Heart right ventricle (tissue), 16 donors: Measurements from ENCODE around the gene PAX5. TPM values are rescaled to one million over a fixed set of nuclear protein-coding genes. Genes with fewer than 3 reads are reported as not detected.

Experiments used
- ATAC-seq, 8 donors: fragments of 200-7000 bp; cut with Tn5 transposase; one replicate each; pipeline ENCODE4 v1.9.1; 2020; ENCODE audit warnings: mild to moderate bottlenecking in 8 of 8, moderate library complexity in 8 of 8, moderate number of reproducible peaks in 1 of 8
- DNase-seq, 2 donors: peaks; one replicate each; pipeline ENCODE4 v3.0.0-alpha.2; 2020
- H3K27ac ChIP-seq, 10 donors: fragments of 200-600 bp; sonication (generic) in 2 of 10; one replicate each; pipeline versions ENCODE4 v1.5.0 to v1.8.0; 2020 to 2022; ENCODE audit warnings: mild to moderate bottlenecking in 3 of 10
- H3K27me3 ChIP-seq, 7 donors: fragments of 200-600 bp; one replicate each; pipeline ENCODE4 v1.8.0; 2021 to 2022; ENCODE audit warnings: mild to moderate bottlenecking in 2 of 7
- H3K36me3 ChIP-seq, 9 donors: fragments of 200-600 bp; sonication (generic) in 1 of 9; one replicate each; pipeline versions ENCODE4 v1.5.0 to v1.8.0; 2020 to 2022; ENCODE audit warnings: mild to moderate bottlenecking in 2 of 9
- H3K4me1 ChIP-seq, 9 donors: fragments of 200-600 bp; sonication (generic) in 1 of 9; one replicate each; pipeline versions ENCODE4 v1.5.0 to v1.8.0; 2020 to 2022; ENCODE audit warnings: mild to moderate bottlenecking in 4 of 9
- H3K4me3 ChIP-seq, 10 donors: fragments of 200-600 bp; sonication (generic) in 2 of 10; one replicate each; pipeline versions ENCODE4 v1.5.0 to v1.8.0; 2020 to 2022; ENCODE audit warnings: mild to moderate bottlenecking in 7 of 10, moderate library complexity in 2 of 10
- H3K9me3 ChIP-seq, 11 donors: fragments of 200-600 bp in 10 of 11; sonication (generic) in 2 of 11; one replicate each; pipeline versions ENCODE4 v1.5.0 to v1.8.0; 2013 to 2022; ENCODE audit warnings: mild to moderate bottlenecking in 2 of 11, control low read depth in 1 of 11, moderate library complexity in 1 of 11
- WGBS, 2 donors: extraction: QIAGEN DNeasy Blood & Tissue Kit; methylation state at CpG; one replicate each; pipeline ENCODE4 v1.1.7; 2013; ENCODE audit warnings: inconsistent platforms in 1 of 2; 5-methylcytosine and 5-hydroxymethylcytosine counted together
- intact Hi-C, 10 donors: fragments of 100-400 bp; cut with DNase I; formaldehyde crosslinking; loops; one replicate each; pipeline versions ENCODE4 v1.11.1 to v1.14.2; 2022
- polyA plus RNA-seq, 2 donors: library from polyadenylated mRNA; stranded (reverse); fragments of 200-250 nt; gene quantifications; one replicate each; pipeline ENCODE4 v1.2.3, GENCODE V29; 2013
- total RNA-seq, 10 donors: library from RNA; stranded (reverse); fragmentation: NEBNext Ultra II Directional in 3 of 10; extraction: Animal tissue kit (Norgen Biotek cat#: 25700) in 3 of 10; gene quantifications; one replicate each; pipeline versions ENCODE4 v1.2.1 to v1.2.4, GENCODE V29; 2021 to 2023
- TF ChIP-seq, protein P1 (sequence below), 9 donors: fragments of 200-600 bp; sonication (generic) in 2 of 9; IDR thresholded peaks; one replicate each; pipeline versions ENCODE4 v1.5.0 to v1.8.0; 2021 to 2022; ENCODE audit warnings: antibody characterized with exemption in 9 of 9, mild to moderate bottlenecking in 5 of 9, moderate library complexity in 1 of 9
- donor health status: Arrhythmogenic right ventricular cardiomyopathy.
- donor health status: ischemic (EF 13 %, LVEDD 7.1; RV severe dilation, severe dysfunction).
- donor health status: healthy with polysubstance abuse.
- donor health status: DM: no; HTN: yes; CAD: no.
- donor health status: DM: no; HTN: no; CAD: no.
- donor health status: ischemic (EF 25% LVEDD 6.9; RV normal size, moderate dysfunction).
- donor health status: ischemic (EF 25% LVEDD 5.7; RV mildly dilated, moderate dysfunction).
- donor health status: healthy.
- donor health status: DM: yes; HTN: yes; CAD: no.
- donor health status: Ischemic cardiomyopathy.
- donor health status: ischemic (EF 35%, LVEDD 5.7; RV mildly dilated, moderate dysfunction).
- donor health status: nonischemic (EF 11% LVEDD 7.7; RV severe dilation, severe dysfunction).
- donor health status: DM: yes; HTN: yes; CAD: no.
- donor health status: PGD.
- donor health status: ischemic (EF 29% LVEDD 5.4; RV normal size, mild dysfunction).
- donor health status: nonischemic (EF 23%, LVEDD 6.1; RV moderate dilation, normal function).

PAX5 gene
- total and polyA plus RNA-seq, 12 donors, result under 0.01 to 0.09 TPM; not detected in 10

DNA sequence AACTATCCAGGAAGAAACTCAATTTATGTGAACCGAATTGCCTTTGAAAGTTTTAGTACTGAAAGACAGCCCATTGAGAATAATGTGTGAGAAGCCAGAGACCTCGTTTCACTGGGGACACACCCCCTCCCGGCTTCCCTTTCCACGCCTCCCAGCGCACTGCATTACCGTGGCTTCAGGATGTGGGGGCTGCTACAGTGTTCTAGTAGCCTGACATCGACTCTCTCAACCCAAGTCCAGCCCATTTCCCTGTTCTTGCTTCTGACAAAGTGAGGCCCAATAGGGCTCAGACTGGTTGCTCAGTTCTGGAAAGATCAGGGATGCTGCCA lies 3.5 kb downstream of the PAX5 start:
- intact Hi-C loops, result no loop called here
- H3K4me1 ChIP-seq, result peaks cover 10 to 62% (median 49%) of the 10 kb centered on the region in 9 donors
- no peaks in the 10 kb centered on the region for H3K36me3 ChIP-seq
- no peak overlapping the region for H3K27ac ChIP-seq
- no peaks in the 10 kb centered on the region for H3K9me3 ChIP-seq
- no peak for DNase-seq
- TF ChIP-seq, protein P1, sequence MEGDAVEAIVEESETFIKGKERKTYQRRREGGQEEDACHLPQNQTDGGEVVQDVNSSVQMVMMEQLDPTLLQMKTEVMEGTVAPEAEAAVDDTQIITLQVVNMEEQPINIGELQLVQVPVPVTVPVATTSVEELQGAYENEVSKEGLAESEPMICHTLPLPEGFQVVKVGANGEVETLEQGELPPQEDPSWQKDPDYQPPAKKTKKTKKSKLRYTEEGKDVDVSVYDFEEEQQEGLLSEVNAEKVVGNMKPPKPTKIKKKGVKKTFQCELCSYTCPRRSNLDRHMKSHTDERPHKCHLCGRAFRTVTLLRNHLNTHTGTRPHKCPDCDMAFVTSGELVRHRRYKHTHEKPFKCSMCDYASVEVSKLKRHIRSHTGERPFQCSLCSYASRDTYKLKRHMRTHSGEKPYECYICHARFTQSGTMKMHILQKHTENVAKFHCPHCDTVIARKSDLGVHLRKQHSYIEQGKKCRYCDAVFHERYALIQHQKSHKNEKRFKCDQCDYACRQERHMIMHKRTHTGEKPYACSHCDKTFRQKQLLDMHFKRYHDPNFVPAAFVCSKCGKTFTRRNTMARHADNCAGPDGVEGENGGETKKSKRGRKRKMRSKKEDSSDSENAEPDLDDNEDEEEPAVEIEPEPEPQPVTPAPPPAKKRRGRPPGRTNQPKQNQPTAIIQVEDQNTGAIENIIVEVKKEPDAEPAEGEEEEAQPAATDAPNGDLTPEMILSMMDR (IDR thresholded peaks at IDR 0.05), result no peak
- H3K27me3 ChIP-seq, result peaks cover 53 to 100% (median 100%) of the 10 kb centered on the region in 7 donors
- ATAC-seq, result no peak
- H3K4me3 ChIP-seq, result no peak overlapping the region
- WGBS, 2 donors, result 3 to 5% methylated on average over 7 of the region's 7 CpGs

DNA sequence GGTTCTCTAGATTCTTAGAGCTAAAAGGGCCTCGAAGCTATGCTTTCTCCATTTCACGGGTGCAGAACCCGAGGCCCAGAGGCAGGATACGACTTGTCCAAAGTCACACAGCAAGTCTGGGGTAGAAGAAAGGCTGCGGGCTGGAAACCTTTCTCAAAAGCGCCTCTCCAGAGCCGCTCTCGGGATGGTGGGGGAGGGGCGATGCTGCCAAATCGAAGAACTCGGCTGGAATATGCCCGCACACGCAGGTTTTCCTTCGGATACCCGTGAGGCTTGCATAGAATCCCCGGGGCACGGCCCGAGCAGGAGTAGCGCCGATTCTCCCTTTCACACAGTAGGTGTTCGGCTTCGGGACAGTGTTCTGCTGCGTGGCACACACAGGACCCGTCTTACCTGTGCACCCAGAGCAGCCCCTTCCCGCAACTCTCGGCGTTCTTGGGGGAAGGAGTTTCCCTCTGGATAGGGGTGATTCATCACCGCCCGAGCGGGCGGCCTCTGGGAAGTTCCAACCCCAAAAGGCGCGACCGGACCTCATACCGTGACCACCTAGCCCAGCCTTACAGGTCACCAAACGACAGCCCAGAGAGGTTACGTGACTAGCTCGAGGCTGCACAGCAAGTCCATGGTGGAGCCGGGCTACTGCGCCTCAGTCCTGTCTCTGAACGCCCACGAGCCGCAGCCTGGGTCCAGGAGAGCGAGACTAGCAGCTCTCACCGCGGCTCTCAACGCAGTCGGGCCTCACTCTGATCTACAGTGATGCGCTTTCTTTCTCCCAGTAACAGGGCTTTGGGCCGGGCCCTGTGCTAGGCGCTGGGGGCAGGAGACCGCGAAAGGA lies 4.1 kb downstream of the PAX5 start:
- no peak overlapping the region for H3K4me3 ChIP-seq
- DNase-seq (no peak), ATAC-seq (no peak)
- peaks cover 51 to 100% (median 100%) of the 10 kb centered on the region in 7 donors for H3K27me3 ChIP-seq
- WGBS, 2 donors, result 3% methylated on average over 53 of the region's 53 CpGs
- peaks cover 10 to 62% (median 49%) of the 10 kb centered on the region in 9 donors for H3K4me1 ChIP-seq
- no peaks in the 10 kb centered on the region for H3K36me3 ChIP-seq
- TF ChIP-seq, protein P1 (IDR thresholded peaks at IDR 0.05), result no peak
- intact Hi-C loops, result loop anchor here in 1 of 10 donors (10.0 kb wide), 1 partner anchor 65 kb away; no protein-coding TSS in a partner anchor
- H3K9me3 ChIP-seq, result no peaks in the 10 kb centered on the region
- no peak overlapping the region for H3K27ac ChIP-seq

DNA sequence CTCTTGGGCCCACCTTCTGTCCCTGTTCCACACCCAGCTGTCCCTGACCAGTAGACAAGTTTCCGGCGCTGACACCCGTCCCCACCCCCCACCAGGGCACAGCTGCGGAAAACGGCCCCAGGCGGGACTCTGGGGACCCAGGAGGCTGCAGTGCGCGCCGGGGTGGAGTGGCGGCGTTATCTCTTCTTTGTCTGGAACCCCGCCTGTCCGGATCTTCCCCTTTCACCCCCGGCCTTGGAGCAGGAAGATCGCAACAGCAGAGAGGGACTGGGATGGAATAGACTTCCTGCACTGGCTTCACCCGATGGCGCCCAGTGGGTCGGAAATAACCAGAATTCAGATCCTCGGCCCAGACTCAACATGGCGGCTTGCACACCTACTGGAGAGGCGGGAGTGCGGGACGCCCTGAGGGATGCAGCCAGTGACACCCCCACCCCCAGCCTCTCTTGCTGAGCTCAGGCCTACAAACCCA lies 4.7 kb downstream of the PAX5 start:
- TF ChIP-seq, protein P1 (IDR thresholded peaks at IDR 0.05), result no peak
- H3K4me3 ChIP-seq, result no peak overlapping the region
- DNase-seq, result no peak
- no peak overlapping the region for H3K27ac ChIP-seq
- ATAC-seq, result no peak
- WGBS, 2 donors, result 2% methylated on average over 23 of the region's 23 CpGs
- no peaks in the 10 kb centered on the region for H3K9me3 ChIP-seq
- H3K27me3 ChIP-seq, result peaks cover 51 to 100% (median 100%) of the 10 kb centered on the region in 7 donors
- peaks cover 10 to 59% (median 48%) of the 10 kb centered on the region in 9 donors for H3K4me1 ChIP-seq
- intact Hi-C loops, result loop anchor here in 1 of 10 donors (10.0 kb wide), 1 partner anchor 65 kb away; no protein-coding TSS in a partner anchor
- no peaks in the 10 kb centered on the region for H3K36me3 ChIP-seq

DNA sequence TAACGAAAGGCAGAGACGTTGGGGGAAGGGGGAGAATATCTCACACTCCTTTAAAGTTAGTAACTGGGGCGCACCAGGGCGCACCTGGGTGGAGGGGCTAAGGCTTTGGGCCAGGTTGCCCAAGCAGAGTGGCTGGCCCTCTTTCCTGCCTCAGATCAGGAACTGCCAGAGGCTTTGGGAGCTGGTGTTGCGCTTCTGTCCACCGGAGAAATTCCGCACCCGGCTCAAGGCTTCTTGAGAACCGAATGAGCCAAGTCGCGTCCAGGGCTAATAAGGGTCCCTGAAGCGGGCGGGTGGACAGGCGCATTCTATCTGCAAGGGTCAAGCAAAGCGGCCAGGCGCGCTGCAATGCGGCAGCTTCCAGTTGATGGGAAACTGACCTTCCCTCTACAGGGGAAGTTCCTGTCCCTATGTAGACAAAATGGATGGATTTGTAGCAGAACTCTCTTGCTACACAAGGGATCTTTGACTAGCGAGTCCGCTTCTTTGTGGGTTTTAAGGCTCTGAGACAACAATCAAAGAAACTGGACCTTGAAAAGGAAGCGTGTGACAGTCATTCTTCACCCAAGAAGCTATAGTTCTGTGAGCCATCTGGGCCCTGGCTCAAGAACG lies 5.5 kb downstream of the PAX5 start:
- H3K9me3 ChIP-seq, result no peaks in the 10 kb centered on the region
- H3K4me1 ChIP-seq, result peaks cover 10 to 51% (median 41%) of the 10 kb centered on the region in 9 donors
- ATAC-seq, result no peak
- H3K4me3 ChIP-seq, result no peak overlapping the region
- WGBS, 2 donors, result 7 to 8% methylated on average over 22 of the region's 22 CpGs
- no peak for DNase-seq
- H3K36me3 ChIP-seq, result no peaks in the 10 kb centered on the region
- no peak overlapping the region for H3K27ac ChIP-seq
- H3K27me3 ChIP-seq, result peaks cover 51 to 100% (median 100%) of the 10 kb centered on the region in 7 donors
- intact Hi-C loops, result loop anchor here in 1 of 10 donors (10.0 kb wide), 1 partner anchor 64 kb away; no protein-coding TSS in a partner anchor
- TF ChIP-seq, protein P1 (IDR thresholded peaks at IDR 0.05), result no peak
